ENCODE measurements around the gene ABCB8. TPM values are rescaled to one million over a fixed set of nuclear protein-coding genes. Genes with fewer than 3 reads are reported as not detected.
A peak's percentile ranks its signal among the peaks of the same experiment; 100 is the strongest.

Gene ABCB8
- total and polyA plus RNA-seq, 2 donors (not counting 3 experiments of a cell fraction or from before 2014, with no cell fraction given) = 38.0 to 46.3 TPM

DNA sequence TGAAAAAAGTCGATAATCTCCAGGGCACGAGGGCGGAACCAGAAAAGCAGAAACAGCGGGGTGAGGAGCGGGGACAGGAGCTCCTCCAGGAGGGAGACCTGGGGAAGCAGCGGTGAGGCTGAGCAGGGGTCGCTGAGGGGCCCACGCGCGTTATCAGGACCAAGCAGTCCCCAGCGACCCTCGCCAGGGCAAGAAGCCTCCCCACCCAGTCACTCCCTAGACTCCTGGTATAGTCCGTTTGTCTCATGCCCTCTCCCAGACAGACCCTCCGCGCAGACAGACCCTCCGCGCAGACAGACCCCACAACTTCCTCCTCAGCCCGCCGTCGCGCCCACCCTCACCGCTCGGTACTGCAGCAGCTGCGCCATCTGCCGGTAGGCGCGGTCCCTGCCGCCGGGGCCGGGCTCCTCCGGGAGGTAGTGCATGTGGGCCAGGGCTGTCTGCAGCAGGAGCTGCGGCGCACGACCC lies 10.3 kb upstream of the ABCB8 start:
- DNase-seq (ENCODE audit: low read depth, low spot score) (peak; percentile 58), FAIRE-seq (peak; percentile 73)
- TF ChIP-seq MYC (IDR thresholded peaks at IDR 0.05; ENCODE audit: low read depth, low read length) (no peak), POLR2A (IDR thresholded peaks at IDR 0.05; ENCODE audit: low read depth, low read length) (no peak), POLR2AphosphoS5 (IDR thresholded peaks at IDR 0.05; ENCODE audit: insufficient read depth, low read depth, low read length) (peak; percentile 15)
- TF ChIP-seq, protein P1, sequence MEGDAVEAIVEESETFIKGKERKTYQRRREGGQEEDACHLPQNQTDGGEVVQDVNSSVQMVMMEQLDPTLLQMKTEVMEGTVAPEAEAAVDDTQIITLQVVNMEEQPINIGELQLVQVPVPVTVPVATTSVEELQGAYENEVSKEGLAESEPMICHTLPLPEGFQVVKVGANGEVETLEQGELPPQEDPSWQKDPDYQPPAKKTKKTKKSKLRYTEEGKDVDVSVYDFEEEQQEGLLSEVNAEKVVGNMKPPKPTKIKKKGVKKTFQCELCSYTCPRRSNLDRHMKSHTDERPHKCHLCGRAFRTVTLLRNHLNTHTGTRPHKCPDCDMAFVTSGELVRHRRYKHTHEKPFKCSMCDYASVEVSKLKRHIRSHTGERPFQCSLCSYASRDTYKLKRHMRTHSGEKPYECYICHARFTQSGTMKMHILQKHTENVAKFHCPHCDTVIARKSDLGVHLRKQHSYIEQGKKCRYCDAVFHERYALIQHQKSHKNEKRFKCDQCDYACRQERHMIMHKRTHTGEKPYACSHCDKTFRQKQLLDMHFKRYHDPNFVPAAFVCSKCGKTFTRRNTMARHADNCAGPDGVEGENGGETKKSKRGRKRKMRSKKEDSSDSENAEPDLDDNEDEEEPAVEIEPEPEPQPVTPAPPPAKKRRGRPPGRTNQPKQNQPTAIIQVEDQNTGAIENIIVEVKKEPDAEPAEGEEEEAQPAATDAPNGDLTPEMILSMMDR (IDR thresholded peaks at IDR 0.05; ENCODE audit: extremely low read depth in 1 of 2, insufficient read depth in 1 of 2, low read depth in 1 of 2, low read length in 2 of 2) = peak; percentile 98 to 99
- TF ChIP-seq, protein P2, sequence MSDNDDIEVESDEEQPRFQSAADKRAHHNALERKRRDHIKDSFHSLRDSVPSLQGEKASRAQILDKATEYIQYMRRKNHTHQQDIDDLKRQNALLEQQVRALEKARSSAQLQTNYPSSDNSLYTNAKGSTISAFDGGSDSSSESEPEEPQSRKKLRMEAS (IDR thresholded peaks at IDR 0.05; ENCODE audit: insufficient read depth, insufficient read length) = peak; percentile 1
- Histone ChIP-seq H3K27me3 (ENCODE audit: control insufficient read depth in 2 of 2, insufficient read depth in 2 of 2, low read length in 2 of 2) (peaks cover 12 to 14% of the 10 kb centered on the region in 2 experiments), H3K9me1 (replicated peaks; ENCODE audit: control insufficient read depth, extremely low read depth, insufficient read depth, low read length) (no peaks in the 10 kb centered on the region), H3K9me3 (replicated peaks; ENCODE audit: control insufficient read depth, insufficient read depth, low read length) (no peaks in the 10 kb centered on the region), H3K4me1 (ENCODE audit: control insufficient read depth, extremely low read depth, insufficient read depth, low read length) (peaks cover 7% of the 10 kb centered on the region), H2AFZ (ENCODE audit: low read depth, low read length) (no peak overlapping the region), H3K36me3 (ENCODE audit: control insufficient read depth in 2 of 2, extremely low read depth in 1 of 2, insufficient read depth in 2 of 2, low read length in 2 of 2) (peaks cover 0 to 11% of the 10 kb centered on the region in 2 experiments), H3K79me2 (ENCODE audit: control insufficient read depth, insufficient read depth, low read length) (no peaks in the 10 kb centered on the region), H3K4me3 (replicated peaks in 1 of 3; ENCODE audit: insufficient read depth in 1 of 3, low read depth in 1 of 3, low read length in 3 of 3) (no peak overlapping the region), H3K4me2 (ENCODE audit: insufficient read depth, low read length) (no peak overlapping the region), H4K20me1 (replicated peaks; ENCODE audit: control insufficient read depth, extremely low read depth, insufficient read depth, low read length) (no peaks in the 10 kb centered on the region), H3K9ac (replicated peaks; ENCODE audit: extremely low read depth, insufficient read depth, low read length) (no peak overlapping the region), H3K27ac (ENCODE audit: insufficient read depth, low read depth, low read length) (no peak overlapping the region)
- CTCF ChIA-PET = interaction anchor here (0.5 to 8.8 kb wide), 43 partner anchors 8 to 239 kb away, joined by 3 to 107 read pairs (median 5); partner anchors contain the start of gene ABCB8
- intact Hi-C loops (cut with micrococcal nuclease) (loop anchor here (1.0 kb wide), 3 partner anchors 55 to 240 kb away; no protein-coding TSS in a partner anchor), dilution Hi-C loops (cut with MboI; ENCODE audit: extremely low pct_ligation_motif_present, low sequenced_read_pairs) (no loop called here)
- POLR2A ChIA-PET = no interaction called here
- BruUV-seq (replicated peaks) = no TSS peak

All from endothelial cell of umbilical vein (primary cell).